HUDEP-2 (cell line): Measurements from ENCODE around the gene DTX3.
"Not testable (repeated sequence)": the region's sequence is repeated elsewhere in the genome, so short reads cannot be mapped to it uniquely, and the experiment has no call there.

Experiments used
- DNase-seq, 76 experiments: peaks; one replicate each; lab custom pipeline; 2025; ENCODE audit not compliant: unreplicated experiment in 76 of 76; lab: John Stamatoyannopoulos, UW

Gene DTX3

GRCh38 chr12:57604454-57604991 is at the start of gene DTX3:
DTX3 (plus strand) TSS chr12:57604824; CDS start chr12:57606518, 1,694 bp downstream.
- no peak for DNase-seq

- peak in 2 of 76 experiments; percentile 14 to 30 for DNase-seq
These were observed 49.7 kb upstream of the DTX3 start for GRCh38 chr12:57554897-57555296.

- DNase-seq = no peak
These were observed 45.8 kb upstream of the DTX3 start for GRCh38 chr12:57558864-57559263.

- DNase-seq = no peak
These were observed 44.1 kb upstream of the DTX3 start for GRCh38 chr12:57560516-57560915.

GRCh38 chr12:57561117-57561516 is 43.5 kb upstream of the DTX3 start:
- DNase-seq = not testable (repeated sequence)

- no peak for DNase-seq
These were observed 41.3 kb upstream of the DTX3 start for GRCh38 chr12:57563358-57563757.

- no peak for DNase-seq
These were observed 40.4 kb upstream of the DTX3 start for GRCh38 chr12:57564178-57564740.

- DNase-seq = no peak
These were observed 35.8 kb upstream of the DTX3 start for GRCh38 chr12:57568838-57569237.

- DNase-seq = no peak
These were observed 34.8 kb upstream of the DTX3 start for GRCh38 chr12:57569858-57570257.

GRCh38 chr12:57570438-57570837 is 34.2 kb upstream of the DTX3 start:
- not testable (repeated sequence) for DNase-seq

GRCh38 chr12:57571926-57572762 is 32.5 kb upstream of the DTX3 start:
- DNase-seq = no peak

- no peak for DNase-seq
These were observed 29.8 kb upstream of the DTX3 start for GRCh38 chr12:57574795-57575194.

GRCh38 chr12:57575771-57576612 is 28.6 kb upstream of the DTX3 start:
- no peak for DNase-seq

- no peak for DNase-seq
These were observed 27.9 kb upstream of the DTX3 start for GRCh38 chr12:57576613-57577160.

- DNase-seq = no peak
These were observed 26.5 kb upstream of the DTX3 start for GRCh38 chr12:57577981-57578758.

GRCh38 chr12:57579011-57579410 is 25.6 kb upstream of the DTX3 start:
- no peak for DNase-seq

- DNase-seq = no peak
These were observed 24.8 kb upstream of the DTX3 start for GRCh38 chr12:57579677-57580465.

GRCh38 chr12:57580466-57580795 is 24.2 kb upstream of the DTX3 start:
- no peak for DNase-seq

GRCh38 chr12:57581802-57582201 is 22.8 kb upstream of the DTX3 start:
- DNase-seq = no peak
